Measurements from ENCODE around the gene SEMA3D. TPM values are rescaled to one million over a fixed set of nuclear protein-coding genes. Genes with fewer than 3 reads are reported as not detected.

The SEMA3D gene
- total and polyA plus RNA-seq, 10 donors, result 4.6 to 210 (median 116) TPM

GRCh38 chr7:85018498-85018897 is 168.4 kb downstream of the SEMA3D start:
- no peaks in the 10 kb centered on the region for H3K4me1 ChIP-seq
- DNase-seq, result no peak
- no peak overlapping the region for H3K27ac ChIP-seq
- 84 to 98% (median 92%) methylated on average over 1 of the region's 1 CpG for WGBS, 5 donors
- H3K27me3 ChIP-seq (replicated peaks in 1 of 7), result no peaks in the 10 kb centered on the region
- intact Hi-C loops (cut with DNase I; ENCODE audit: low total_unique reads), result loop anchor here (5.0 kb wide), 1 partner anchor 1041 kb away; no protein-coding TSS in a partner anchor
- TF ChIP-seq CTCF (IDR thresholded peaks at IDR 0.05 in 8 of 11, conservative IDR thresholded peaks at IDR 0.05 in 3 of 11) (no peak), POLR2A (IDR thresholded peaks at IDR 0.05) (no peak), POLR2AphosphoS5 (IDR thresholded peaks at IDR 0.05) (no peak)
- no peaks in the 10 kb centered on the region for H3K36me3 ChIP-seq
- no peaks in the 10 kb centered on the region for H3K9me3 ChIP-seq
- H3K4me3 ChIP-seq, result no peak overlapping the region

- DNase-seq, result no peak
- Histone ChIP-seq H3K9me3 (no peaks in the 10 kb centered on the region), H3K27me3 (replicated peaks in 1 of 7) (no peaks in the 10 kb centered on the region), H3K36me3 (peaks cover 0 to 3% (median 0%) of the 10 kb centered on the region in 6 donors), H3K4me3 (no peak overlapping the region), H3K27ac (no peak overlapping the region), H3K4me1 (no peaks in the 10 kb centered on the region)
- WGBS, 5 donors, result 80 to 94% (median 82%) methylated on average over 1 of the region's 1 CpG
- intact Hi-C loops (cut with DNase I; ENCODE audit: low total_unique reads), result loop anchor here (5.0 kb wide), 1 partner anchor 1039 kb away; no protein-coding TSS in a partner anchor
- TF ChIP-seq POLR2A (IDR thresholded peaks at IDR 0.05), result no peak
- TF ChIP-seq CTCF (IDR thresholded peaks at IDR 0.05 in 8 of 11, conservative IDR thresholded peaks at IDR 0.05 in 3 of 11), result no peak
- TF ChIP-seq POLR2AphosphoS5 (IDR thresholded peaks at IDR 0.05), result no peak
Observed at GRCh38 chr7:85016286-85016685, 170.6 kb downstream of the SEMA3D start.

- Histone ChIP-seq H3K4me1 (no peaks in the 10 kb centered on the region), H3K27me3 (replicated peaks in 1 of 7) (no peaks in the 10 kb centered on the region), H3K4me3 (no peak overlapping the region), H3K36me3 (peaks cover 0 to 15% (median 0%) of the 10 kb centered on the region in 6 donors), H3K27ac (peak overlapping the region in 1 of 8 donors; percentile 3), H3K9me3 (no peaks in the 10 kb centered on the region)
- intact Hi-C loops (cut with DNase I; ENCODE audit: low total_unique reads), result loop anchor here (5.0 kb wide), 1 partner anchor 1038 kb away; no protein-coding TSS in a partner anchor
- TF ChIP-seq POLR2AphosphoS5 (IDR thresholded peaks at IDR 0.05), result no peak
- TF ChIP-seq POLR2A (IDR thresholded peaks at IDR 0.05), result no peak
- no peak for TF ChIP-seq CTCF (IDR thresholded peaks at IDR 0.05 in 8 of 11, conservative IDR thresholded peaks at IDR 0.05 in 3 of 11)
- WGBS, 5 donors, result 81 to 89% (median 86%) methylated on average over 7 of the region's 7 CpGs
- DNase-seq, result no peak
Observed at GRCh38 chr7:85014936-85015660, 171.8 kb downstream of the SEMA3D start.

GRCh38 chr7:85011127-85011526 is 175.7 kb downstream of the SEMA3D start:
- WGBS, 5 donors, result 70 to 82% (median 76%) methylated on average over 4 of the region's 4 CpGs
- intact Hi-C loops (cut with DNase I; ENCODE audit: low total_unique reads), result no loop called here

More at GRCh38 chr7:85011127-85011526, 175.7 kb downstream of the SEMA3D start:
- H3K9me3 ChIP-seq, result no peaks in the 10 kb centered on the region
- H3K27me3 ChIP-seq (replicated peaks in 1 of 7), result no peaks in the 10 kb centered on the region
- no peaks in the 10 kb centered on the region for H3K4me1 ChIP-seq
- no peak overlapping the region for H3K4me3 ChIP-seq
- no peak for TF ChIP-seq POLR2A (IDR thresholded peaks at IDR 0.05)
- no peak for DNase-seq
- H3K36me3 ChIP-seq, result peaks cover 0 to 17% (median 0%) of the 10 kb centered on the region in 6 donors
- peak overlapping the region in 1 of 8 donors; percentile 18 for H3K27ac ChIP-seq

Measured in spleen (tissue), 11 donors.